K562 (cell line): ENCODE measurements around the gene ARG1. TPM values are rescaled to one million over a fixed set of nuclear protein-coding genes. Genes with fewer than 3 reads are reported as not detected.

ENCODE experiments used
- FOXO4 ChIP-seq: fragments of 450-650 bp; formaldehyde crosslinking; IDR thresholded peaks from 2 replicates; pipeline ENCODE4 v1.4.0; 2020; ENCODE audit warnings: mild to moderate bottlenecking, moderate library complexity
- MEIS2 ChIP-seq: fragments of 450-650 bp; IDR thresholded peaks from 2 replicates; pipeline ENCODE4 v1.6.1; 2014; ENCODE audit warnings: mild to moderate bottlenecking; ENCODE audit not compliant: partially characterized antibody
- MGA ChIP-seq: fragments of 450-650 bp; IDR thresholded peaks from 2 replicates; pipeline ENCODE4 v1.6.1; 2016; ENCODE audit warnings: mild to moderate bottlenecking, moderate library complexity
- ZNF146 ChIP-seq: IDR thresholded peaks from one replicate; pipeline ENCODE4 v1.6.1; 2018; ENCODE audit warnings: missing compliant biosample characterization; ENCODE audit not compliant: unreplicated experiment
- polyA plus RNA-seq, 8 experiments: library from polyadenylated mRNA; depleted of rRNA in 4 of 8; stranded (reverse) in 5 of 8; unstranded in 3 of 8; fragments of >200 nt; fragmentation: Nextera tagmentation in 2 of 8; fragmentation: Illumina TruSeq in 1 of 8; extraction: Ambion mirVana in 2 of 8; extraction: Trizol in 1 of 8; gene quantifications; 2 replicates each; pipeline versions ENCODE4 v1.2.1 to v1.2.3, GENCODE V29; 2011 to 2014; ENCODE audit warnings: inconsistent platforms in 1 of 8, missing spikeins in 1 of 8
- total RNA-seq, 7 experiments: library from RNA; depleted of rRNA in 6 of 7; stranded (reverse); fragments of >200 nt in 6 of 7; fragmentation: Illumina TruSeq in 2 of 7; extraction: Trizol in 2 of 7; gene quantifications; 2 replicates each; pipeline versions ENCODE4 v1.2.1 to v1.2.3, GENCODE V29; 2011 to 2021; ENCODE audit warnings: low replicate concordance in 1 of 7

ARG1 gene
- total and polyA plus RNA-seq, 9 of the 15 experiments (the other 6 are each of a cell fraction or from before 2014, with no cell fraction given) = 0.03 to 0.20 (median 0.08) TPM; not detected in 3

GRCh38 chr6:131547488-131547887 lies 25.5 kb upstream of the ARG1 start (continued):
- no peak for TF ChIP-seq MGA
- TF ChIP-seq ZNF146 (CRISPR knock-in tag) = no peak
- no peak for TF ChIP-seq FOXO4 (CRISPR knock-in tag)
- no peak for TF ChIP-seq MEIS2
